ENCODE results near the gene CPTP.

Gene CPTP

GRCh38 chr1:1320666-1321448 lies 3.7 kb upstream of the CPTP start:
- DNase-seq: no peak

DNA sequence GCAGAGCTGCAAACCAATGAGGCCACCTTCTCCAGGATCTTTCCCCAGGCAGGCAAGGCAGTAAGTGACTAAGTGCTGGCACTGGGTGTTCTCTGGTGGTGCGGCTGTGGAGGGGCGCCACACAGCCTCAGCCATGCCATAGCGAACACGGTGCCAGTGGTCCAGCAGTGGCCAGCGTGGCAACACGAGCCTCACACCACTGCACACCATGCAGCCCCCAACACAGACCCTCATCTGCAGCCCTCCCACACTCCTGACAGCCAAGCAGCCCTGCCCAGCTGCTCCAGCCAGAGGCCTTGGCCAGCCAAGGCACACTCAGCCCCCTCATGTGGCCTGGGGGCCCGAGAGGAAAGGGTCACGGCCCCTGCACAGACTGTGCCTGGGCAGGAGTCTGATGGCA lies 3.1 kb upstream of the CPTP start:
- no peak for DNase-seq

- no peak for DNase-seq
These were observed 2.2 kb upstream of the CPTP start for GRCh38 chr1:1322418-1322817.

DNA sequence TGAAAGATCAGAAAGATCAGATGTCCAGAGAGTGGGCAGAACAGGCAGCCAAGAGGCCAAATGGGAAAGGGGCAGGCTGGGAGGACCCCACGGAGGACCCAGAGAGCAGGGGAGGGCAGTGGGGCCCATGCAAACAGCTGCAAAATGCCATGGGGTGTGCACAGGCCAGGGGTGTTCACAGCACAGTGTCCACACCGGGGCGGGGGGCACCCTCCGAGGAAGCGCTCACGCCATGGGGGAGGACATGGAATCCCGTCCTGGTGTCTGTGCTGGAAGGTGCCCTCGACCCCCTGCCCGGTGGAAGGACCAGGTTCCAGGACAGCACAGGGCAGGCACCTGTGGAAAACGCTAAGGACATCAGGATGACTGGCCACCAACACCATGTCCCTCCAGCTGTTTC lies 1.6 kb upstream of the CPTP start:
- DNase-seq: no peak

- DNase-seq: no peak
These were observed 498 bp upstream of the CPTP start for GRCh38 chr1:1324084-1324523.

GRCh38 chr1:1325288-1326074 lies 879 bp downstream of the CPTP start:
- no peak for DNase-seq

- DNase-seq: no peak
These were observed 1.5 kb downstream of the CPTP start for GRCh38 chr1:1326075-1326605.

GRCh38 chr1:1327291-1327690 lies 2.7 kb downstream of the CPTP start:
- DNase-seq: no peak

GRCh38 chr1:1328254-1328653 lies 3.7 kb downstream of the CPTP start:
- DNase-seq: no peak

DNA sequence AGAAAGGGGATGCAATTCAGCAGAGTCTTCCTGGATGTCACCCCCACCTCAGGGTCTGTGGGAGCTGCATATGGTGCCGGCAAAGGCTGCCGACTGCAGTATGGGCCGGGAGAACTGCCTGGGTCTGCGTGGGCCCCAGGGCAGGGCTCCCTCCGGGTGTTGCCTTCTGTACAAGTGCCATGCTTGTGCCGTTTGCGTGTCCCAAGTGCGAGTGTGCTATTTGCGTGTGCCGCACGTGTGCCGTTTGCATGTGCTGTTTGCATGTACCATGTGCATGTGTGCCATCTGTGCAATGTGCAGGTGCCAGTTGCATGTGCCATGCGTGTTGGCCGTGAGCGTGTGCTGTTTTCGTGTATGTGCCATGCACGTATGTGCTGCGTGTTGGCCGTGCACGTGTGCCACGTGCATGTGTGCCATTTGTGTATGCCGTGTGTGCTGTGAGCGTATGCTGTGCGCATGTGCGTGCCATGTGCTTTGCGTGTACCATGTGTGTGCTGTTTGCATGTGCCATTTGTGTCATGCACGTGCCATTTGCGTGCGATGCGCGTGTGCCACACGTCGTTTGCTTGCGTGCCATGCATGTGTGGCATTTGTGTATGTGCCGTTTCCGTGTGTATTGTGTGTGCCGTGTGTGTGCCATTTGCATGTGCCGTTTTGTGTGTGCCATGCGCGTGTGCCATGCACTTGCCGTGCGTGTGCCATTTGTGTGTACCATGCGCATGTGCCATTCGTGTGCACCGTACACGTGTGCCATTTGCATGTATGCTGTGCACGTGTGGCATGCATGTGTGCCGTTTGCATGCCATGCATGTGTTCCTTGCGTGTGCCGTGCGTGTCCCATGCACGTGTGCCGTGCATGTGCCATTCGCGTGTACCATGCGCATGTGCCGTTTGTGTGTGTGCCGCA lies 5.0 kb downstream of the CPTP start:
- DNase-seq: no peak

- DNase-seq: peak in 1 of 2 experiments; percentile 45
These were observed 5.9 kb downstream of the CPTP start for GRCh38 chr1:1330366-1331067.

DNA sequence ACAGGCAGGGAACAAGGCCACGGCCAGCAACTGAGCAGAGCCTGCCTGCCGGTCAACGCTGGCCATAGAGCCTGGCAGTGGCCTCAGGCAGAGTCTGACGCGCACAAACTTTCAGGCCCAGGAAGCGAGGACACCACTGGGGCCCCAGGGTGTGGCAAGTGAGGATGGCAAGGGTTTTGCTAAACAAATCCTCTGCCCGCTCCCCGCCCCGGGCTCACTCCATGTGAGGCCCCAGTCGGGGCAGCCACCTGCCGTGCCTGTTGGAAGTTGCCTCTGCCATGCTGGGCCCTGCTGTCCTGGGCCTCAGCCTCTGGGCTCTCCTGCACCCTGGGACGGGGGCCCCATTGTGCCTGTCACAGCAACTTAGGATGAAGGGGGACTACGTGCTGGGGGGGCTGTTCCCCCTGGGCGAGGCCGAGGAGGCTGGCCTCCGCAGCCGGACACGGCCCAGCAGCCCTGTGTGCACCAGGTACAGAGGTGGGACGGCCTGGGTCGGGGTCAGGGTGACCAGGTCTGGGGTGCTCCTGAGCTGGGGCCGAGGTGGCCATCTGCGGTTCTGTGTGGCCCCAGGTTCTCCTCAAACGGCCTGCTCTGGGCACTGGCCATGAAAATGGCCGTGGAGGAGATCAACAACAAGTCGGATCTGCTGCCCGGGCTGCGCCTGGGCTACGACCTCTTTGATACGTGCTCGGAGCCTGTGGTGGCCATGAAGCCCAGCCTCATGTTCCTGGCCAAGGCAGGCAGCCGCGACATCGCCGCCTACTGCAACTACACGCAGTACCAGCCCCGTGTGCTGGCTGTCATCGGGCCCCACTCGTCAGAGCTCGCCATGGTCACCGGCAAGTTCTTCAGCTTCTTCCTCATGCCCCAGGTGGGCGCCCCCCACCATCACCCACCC lies 6.7 kb downstream of the CPTP start, which contains the start of gene TAS1R3:
TSS of gene TAS1R3 (plus strand) at position 213 of the 898 bp plus-strand sequence. CDS start at position 279, 66 bp downstream.
- DNase-seq: peak in 1 of 2 experiments; percentile 34

- DNase-seq: no peak
These were observed 7.6 kb downstream of the CPTP start for GRCh38 chr1:1332031-1332755.

DNA sequence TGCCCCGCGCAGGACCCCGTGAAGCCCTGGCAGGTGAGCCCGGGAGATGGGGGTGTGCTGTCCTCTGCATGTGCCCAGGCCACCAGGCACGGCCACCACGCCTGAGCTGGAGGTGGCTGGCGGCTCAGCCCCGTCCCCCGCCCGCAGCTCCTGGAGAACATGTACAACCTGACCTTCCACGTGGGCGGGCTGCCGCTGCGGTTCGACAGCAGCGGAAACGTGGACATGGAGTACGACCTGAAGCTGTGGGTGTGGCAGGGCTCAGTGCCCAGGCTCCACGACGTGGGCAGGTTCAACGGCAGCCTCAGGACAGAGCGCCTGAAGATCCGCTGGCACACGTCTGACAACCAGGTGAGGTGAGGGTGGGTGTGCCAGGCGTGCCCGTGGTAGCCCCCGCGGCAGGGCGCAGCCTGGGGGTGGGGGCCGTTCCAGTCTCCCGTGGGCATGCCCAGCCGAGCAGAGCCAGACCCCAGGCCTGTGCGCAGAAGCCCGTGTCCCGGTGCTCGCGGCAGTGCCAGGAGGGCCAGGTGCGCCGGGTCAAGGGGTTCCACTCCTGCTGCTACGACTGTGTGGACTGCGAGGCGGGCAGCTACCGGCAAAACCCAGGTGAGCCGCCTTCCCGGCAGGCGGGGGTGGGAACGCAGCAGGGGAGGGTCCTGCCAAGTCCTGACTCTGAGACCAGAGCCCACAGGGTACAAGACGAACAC lies 8.3 kb downstream of the CPTP start:
- no peak for DNase-seq

GRCh38 chr1:1333551-1334241 lies 9.1 kb downstream of the CPTP start:
- DNase-seq: no peak

DNA sequence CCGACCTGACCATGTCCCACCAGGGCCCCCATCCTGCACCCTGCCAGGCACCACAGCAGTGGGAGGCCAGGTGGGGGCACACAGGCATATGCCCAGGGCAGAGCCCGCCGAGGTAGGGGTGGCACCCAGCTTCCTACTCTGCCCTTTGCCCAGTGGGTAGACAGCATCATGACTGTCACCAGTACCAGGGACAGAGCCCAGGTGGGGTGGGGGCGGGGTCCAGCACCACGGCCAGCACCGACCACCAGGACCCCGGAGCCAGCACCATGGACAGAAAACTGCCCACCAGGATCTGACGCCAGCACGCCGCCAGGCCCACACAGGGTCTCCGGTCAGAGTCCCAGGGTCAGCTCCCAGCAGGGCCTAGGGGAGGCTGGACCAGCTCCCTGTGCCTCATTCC lies 10.2 kb downstream of the CPTP start:
- DNase-seq: no peak

GRCh38 chr1:1335283-1335682 lies 10.7 kb downstream of the CPTP start:
- no peak for DNase-seq

DNA sequence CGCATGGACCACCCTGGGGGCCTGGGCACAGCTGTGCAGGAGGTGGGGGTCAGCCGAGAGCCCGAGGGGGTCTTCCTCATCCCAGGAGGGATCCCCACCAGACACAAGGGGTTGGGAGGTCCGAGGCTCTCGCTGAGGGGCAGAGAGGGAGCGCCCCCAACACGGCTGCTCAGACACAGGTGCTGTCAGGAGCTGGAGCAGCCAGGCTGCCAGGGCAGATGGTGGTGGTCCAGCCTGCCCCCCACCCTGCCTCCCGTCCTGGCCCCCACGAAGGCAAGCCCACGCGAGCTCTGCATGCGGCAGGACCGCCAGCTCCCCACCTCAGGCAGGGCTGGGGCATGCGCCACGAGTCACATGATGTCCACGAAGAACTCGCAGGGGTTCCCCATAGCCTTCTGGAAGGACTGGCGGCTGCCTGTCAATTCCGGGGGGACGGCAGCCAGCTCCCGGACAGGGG lies 11.2 kb downstream of the CPTP start:
- DNase-seq: no peak

DNA sequence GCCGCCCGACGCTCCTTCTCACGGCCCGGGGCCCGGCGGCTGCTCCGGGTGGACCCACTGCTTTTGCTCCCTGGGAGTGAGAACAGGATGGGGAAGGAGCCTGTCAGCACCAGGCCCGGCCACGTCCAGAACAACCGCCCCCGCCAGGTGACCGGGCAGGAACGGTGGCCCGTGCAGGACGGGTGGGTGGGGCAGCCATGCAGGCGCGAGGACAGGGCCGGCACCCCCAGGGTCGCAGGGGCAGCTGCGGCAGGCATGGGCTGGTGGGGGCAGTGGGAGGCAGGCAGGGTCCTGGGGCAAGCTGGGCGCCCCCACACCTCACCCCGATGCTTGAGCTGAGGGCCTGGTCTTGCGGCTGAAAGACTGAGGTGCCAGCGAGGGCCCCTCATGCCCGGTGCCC lies 11.8 kb downstream of the CPTP start:
- DNase-seq: no peak
